Hematopoietic multipotent progenitor cell (in vitro differentiated cells): ENCODE data around the gene TERT. TPM values are rescaled to one million over a fixed set of nuclear protein-coding genes. Genes with fewer than 3 reads are reported as not detected.

Experiments
- DNase-seq, 3 donors: peaks; one replicate each; pipeline ENCODE4 v3.0.0-alpha.2; 2011 to 2015; ENCODE audit warnings: low read depth in 2 of 3, low spot score in 2 of 3
- total RNA-seq: library from RNA; depleted of rRNA; stranded (reverse); fragments of >200 nt; gene quantifications from one replicate; pipeline ENCODE4 v1.2.3, GENCODE V29; 2012

TERT gene
- total RNA-seq, 1 donor = 1.1 TPM

DNA sequence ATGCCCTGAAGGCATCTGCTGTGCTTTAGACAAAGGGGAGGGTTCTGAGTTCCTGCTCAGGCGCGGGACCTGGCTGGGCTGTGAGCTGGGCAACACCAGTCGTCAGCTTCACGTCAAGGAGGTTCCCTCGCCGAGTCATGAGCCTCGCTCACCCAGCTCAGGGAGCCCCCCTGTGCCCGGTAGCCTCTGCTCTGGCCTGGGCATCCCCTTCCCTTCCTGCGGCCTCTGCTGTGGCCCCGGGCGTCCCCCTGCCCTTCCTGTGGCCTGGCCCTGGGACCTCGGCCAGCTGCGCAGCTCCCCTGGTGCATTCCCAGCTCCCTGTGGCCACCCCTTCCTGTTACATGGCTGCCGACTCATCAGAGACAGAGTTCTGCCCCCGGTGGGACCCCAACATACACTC, 29.8 kb downstream of the TERT start:
- DNase-seq = no peak

DNA sequence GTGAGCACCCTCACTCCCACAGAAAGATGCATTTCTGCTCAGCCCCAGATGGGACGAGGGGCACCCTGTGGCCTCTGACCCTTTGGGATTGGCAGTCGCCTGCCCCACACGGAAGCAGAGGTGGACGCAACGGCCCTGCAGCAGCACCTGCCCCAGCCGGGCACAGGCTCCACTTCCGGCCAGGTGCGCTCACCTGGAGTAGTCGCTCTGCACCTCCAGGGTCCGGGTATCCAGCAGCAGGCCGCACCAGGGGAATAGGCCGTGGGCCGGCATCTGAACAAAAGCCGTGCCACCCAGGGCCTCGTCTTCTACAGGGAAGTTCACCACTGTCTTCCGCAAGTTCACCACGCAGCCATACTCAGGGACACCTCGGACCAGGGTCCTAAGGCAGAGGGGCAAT, 30.7 kb downstream of the TERT start:
- no peak for DNase-seq

DNA sequence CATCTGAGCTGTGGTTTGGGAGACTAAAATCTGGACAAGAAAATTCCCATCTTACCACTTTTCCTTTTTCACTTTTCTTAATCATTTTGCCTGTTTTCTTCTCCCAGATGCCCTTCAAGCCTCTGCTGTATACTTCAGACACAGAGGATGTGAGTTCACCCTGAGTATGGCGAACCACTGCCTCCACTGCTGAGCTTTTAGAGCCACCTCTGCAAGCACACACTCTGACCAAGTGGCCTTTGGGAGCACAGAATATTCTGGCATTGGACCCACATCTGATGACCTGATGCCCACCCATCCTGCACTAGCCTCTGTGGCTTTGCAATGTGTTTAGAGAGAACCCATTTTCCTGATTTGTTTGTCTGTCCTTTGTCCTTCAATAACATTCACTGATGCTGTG, 32.5 kb downstream of the TERT start:
- DNase-seq = peak in 1 of 3 donors; percentile 10

DNA sequence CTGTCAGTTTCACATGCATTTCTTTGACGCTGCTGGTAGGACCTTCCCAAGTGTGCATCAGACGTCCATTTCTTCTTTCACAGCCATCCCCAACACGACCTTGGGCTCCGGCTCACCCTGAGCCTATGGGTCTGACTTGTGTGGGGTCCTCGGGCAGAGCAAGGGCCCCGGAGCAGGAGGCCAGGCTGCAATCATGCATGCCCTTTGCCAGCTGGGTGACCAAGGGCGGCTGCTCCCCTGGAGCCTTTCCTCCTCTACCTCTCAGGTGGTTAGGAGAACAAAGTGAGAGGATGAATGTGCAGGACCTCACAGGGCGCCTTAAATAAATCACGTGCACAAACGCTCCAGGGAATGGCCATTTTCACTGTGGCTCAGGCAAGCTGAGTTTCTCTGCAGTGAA, 33.2 kb downstream of the TERT start:
- DNase-seq = no peak

DNA sequence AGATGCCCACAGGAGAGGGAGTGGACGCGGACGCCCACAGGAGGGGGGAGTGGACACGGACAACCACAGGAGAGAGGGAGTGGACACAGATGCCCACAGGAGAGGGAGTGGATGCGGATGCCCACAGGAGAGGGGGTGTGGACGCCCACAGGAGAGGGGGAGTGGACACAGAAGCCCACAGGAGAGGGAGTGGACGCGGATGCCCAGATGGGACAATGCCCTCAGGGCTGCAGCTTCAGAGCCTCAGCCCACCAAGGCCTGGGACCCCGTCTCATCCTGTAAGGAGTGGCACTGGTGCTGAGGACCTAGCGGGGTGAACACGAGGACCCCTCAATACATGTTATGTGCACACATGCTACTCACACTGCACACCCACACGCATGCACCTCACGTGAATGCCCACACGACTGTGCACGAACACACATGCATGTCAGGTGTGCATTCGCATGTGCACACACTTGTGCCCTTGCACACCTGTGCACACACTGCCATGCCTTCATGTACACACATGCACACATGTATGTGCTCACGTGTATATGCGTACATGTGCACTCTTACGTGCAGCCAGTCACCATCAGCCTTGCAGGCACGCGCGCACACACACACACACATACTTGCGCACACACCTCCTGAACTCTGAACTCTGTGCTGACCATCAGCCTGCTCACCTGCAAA, 34.9 kb downstream of the TERT start:
- no peak for DNase-seq

DNA sequence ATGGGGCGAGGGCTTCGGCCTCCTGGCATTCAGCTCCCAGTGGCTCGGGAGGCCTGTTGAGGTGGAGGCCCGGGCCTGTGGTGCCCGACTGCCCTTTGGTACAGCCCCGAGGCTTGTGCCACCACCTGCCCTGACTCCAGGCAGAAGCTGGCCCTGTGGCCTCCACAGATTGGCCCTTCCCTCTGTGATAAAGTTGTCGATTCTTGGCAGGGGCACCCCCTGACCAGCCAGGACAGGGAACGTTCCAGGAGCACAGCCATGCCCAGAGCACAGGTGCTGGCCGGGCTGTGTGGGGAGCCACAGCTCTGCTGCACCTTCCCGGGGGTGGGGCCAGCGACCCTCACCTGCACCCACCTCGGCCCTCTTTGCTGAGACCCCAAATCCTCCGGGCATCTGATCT, 37.0 kb downstream of the TERT start:
- no peak for DNase-seq

DNA sequence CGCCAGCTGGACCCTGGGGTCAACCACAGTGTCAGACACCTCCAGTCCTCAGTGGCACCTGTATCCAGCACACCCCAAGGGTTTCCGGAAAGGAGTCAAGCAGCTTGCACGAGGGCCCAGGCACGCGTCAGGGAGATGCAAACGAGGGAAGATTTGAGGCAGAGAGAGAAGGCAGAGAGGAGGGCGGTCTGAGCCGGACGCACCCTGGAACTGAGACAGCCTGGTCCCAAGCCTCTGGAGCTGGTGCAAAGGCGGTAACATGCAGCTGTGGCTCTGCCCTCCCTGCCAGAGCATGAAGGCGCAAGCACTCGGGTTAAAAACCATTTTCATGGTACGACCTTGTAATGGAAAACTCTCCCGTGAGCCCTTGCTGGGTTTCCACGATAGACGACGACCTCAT, 37.5 kb downstream of the TERT start:
- no peak for DNase-seq

DNA sequence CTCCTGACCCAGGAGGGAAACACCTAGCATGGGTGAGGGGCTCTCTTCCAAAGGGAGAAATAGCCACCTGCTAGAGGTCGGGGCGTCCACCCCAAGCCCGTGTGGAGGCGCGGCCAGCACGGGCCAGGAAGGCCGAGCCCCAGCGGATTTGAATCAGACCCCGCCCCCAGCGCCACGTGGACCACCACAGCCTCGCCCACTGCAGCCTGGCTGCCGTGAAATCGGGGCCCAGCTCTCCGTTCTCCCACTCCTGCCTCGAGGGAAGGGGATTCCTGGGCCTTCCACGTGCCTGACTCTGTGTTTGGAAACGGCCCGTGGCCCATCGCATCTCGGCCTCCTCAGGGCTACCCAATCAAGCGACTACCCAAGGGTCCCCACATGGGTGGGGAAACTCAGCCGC, 38.1 kb downstream of the TERT start:
- no peak for DNase-seq

DNA sequence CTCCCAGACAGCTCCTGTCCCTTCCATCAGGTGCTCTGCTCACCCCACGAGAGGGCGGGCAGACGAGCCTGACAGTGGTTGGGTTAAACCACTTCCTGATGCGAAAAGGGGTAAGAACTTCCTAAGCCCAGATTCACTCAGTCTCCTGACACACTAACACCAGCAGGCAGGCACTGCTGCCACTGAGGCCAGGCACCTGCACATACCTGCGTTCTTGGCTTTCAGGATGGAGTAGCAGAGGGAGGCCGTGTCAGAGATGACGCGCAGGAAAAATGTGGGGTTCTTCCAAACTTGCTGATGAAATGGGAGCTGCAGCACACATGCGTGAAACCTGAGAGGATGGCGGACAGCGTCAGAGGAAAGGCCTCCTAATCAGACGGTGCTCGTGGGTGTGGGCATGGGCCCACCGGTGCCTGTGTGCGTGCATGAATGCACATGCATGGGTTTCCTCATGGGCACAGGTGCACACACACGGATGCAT, 39.7 kb downstream of the TERT start:
- DNase-seq = peak in 1 of 3 donors; percentile 18

DNA sequence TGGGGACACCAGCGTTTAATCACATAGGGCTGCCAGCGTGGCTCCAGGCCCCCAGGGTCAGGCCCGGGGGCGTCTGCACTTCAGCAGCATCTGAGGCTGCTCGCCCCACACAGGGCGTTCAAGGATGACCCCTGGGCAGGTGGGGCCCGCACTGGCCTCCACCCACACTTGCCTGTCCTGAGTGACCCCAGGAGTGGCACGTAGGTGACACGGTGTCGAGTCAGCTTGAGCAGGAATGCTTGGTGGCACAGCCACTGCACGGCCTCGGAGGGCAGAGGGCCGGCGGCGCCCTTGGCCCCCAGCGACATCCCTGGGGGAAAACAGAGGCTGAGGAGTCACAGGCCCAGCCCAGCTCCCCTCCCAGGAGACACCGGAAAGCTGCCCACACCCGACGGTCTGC, 40.7 kb downstream of the TERT start:
- no peak for DNase-seq

DNA sequence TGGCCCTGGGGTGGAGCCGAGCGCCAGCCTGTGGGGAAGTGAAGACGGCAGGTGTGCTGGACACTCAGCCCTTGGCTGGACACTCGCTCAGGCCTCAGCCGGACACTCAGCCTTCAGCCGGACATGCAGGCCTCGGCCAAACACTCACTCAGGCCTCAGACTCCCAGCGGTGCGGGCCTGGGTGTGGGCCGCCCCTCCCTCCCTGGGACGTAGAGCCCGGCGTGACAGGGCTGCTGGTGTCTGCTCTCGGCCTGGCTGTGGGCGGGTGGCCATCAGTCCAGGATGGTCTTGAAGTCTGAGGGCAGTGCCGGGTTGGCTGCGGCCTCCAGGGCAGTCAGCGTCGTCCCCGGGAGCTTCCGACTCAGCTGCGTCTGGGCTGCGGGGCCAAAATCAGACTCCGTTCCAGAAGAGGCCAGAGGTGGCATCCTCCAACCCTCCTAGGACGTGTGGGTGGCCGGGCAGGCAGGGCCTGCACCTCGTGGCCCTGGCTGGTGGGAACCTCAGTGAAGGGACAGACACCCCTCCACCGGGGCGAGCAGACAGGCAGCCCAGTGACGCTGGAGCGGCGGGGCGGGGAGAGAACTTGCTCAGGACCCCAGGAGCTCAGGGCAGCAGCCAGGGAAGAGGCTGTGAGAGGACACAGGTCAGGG, 41.3 kb downstream of the TERT start:
- no peak for DNase-seq

DNA sequence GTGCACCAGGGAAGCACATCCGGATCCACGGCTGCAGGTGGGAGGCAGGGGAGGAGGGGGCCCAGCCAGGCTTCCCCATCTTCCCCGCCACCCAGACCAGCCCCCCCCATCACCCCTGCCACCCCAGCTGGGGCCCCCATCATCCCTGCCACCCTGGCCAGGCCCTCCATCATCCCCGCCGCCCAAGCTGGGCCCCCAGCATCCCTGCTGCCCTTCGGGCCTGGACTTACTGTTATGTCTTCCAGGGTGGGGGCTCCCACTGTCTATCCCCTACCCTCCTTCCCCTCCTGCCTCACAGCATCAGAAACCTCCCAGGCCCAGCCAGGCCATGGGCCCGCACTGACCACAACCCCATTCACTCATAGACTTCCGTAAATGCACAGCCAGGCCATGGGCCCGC, 42.2 kb downstream of the TERT start:
- DNase-seq = no peak

DNA sequence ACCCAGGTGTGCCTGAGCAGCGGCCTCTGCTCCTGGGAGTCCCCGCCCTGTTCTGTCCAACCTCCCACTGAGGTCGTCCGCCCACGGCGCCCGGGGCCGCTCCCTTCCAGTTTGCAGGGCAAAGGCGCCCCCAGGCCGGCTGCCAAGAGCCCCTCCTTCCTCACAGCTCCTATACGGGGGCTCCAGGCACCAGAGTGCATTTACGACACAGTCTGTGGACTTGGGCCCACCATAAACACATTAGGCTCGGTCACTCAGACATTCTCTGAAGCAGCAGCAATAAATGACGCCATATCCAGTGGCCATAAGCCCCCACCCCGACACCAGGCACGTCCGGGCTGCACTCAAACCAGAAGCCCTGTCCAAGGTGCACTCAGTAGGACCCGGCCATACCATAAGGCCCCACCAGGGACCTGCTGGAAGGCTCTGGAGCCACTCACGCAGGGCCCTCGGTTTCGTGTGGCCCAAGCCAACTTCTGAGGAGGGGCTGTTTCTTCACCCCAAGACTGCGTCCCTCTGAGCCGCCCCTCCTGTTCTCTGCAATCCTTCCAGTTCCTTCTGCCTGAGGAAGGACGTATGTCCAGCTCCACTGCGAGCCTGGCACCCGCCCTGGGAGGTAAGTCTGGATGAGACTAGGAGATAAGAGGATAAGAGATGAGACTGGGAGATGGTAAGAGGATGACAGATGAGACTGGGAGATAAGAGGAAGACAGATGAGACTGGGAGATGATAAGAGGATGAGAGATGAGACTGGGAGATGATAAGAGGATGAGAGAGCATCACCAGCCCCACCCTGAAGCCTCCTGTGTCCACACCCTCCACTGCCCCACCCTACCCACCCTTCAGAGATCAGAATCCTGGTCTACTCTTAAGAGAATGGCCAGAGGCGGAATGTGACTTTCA, 42.9 kb downstream of the TERT start:
- no peak for DNase-seq

DNA sequence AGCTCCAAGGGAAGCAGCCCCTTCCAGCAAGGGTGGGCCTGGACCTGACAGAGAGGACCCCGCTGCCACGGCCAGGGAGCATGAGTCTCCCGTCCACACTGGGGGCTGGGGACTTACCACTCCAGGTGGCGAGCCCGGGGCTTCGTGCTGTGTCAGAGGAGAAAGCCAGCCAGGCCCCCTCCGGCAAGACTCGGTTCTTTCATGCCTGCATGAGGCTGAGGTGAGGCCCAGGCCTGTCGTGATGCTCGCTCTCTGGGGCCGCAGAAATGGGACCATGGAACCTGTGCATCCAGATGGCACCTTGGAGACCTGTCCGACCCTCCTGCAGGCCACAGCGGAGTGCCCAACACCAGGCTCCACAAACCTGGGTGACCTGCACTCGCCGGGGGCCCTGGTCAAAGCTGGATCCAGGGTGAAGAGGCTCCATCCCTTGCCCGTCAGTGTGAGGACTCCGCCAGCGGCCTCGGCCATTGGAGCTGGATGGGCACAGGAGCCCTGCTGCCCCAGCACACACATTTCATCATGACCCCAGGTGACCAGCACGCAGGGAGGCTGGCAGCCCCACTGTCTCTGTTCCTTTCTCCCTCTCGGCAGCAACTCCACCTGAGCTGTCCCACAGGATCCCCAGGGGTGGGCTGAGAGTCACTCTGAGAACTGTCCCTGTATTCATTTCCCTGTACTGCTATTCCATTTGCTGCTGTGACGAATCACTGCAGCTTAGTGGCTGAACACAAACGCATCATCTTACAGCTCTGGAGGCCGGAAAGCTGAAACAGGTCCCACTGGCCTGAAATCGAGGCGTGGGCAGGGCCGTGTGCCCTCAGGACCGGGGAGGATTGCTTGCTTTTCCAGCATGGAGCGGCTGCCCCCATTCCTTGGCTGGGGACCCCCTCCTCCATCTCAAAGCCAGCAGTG, 45.2 kb downstream of the TERT start:
- DNase-seq = no peak

DNA sequence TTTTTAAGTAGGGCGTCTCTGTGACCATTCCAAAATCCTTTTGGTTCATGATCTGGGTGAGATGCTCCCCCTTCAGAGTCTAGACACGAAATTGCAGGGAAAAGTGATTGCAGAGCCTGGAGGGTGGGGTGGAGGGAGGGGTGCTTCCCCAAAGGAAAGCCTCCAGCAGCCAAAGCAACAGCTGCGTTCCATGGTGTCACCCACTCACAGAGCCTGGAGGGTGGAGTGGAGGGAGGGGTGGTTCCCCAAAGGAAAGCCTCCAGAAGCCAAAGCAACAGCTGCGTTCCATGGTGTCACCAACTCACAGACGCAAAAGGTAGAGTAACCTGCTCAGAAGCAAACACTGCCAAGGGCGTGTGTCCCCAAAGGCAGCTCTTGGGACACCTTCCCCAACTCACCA, 47.1 kb downstream of the TERT start:
- no peak for DNase-seq

DNA sequence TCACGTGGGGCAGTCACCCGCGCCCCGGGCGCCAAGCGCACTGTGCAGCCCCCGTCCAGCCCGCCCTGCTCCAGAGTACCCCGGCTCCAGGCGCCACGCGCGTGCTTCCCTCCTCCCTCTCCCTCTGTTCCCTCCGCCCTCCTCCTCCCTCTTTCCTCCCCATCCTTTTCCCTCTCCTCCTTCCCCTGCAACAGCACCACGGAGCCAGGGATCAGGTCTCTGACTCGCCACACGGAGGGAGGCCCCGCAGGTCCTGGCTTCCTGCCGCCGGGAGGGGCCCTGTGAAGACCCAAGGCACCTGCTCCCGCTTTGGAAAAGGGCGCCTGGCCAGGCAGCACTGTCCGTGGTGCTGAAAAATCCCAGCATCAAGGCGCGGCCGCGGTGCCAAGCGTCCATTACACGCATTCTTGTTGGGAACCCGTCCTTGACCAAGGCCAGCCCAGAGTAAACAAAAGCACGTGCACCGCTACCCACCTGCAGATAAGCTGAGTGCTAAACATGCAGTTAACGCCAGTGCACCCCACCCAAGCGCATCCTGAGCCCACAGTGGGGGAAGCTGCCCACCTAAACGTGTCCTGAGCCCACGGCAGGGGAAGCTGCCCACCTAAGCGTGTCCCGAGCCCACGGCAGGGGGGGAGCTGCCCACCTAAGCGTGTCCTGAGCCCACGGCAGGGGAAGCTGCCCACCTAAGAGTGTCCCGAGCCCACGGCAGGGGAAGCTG, 48.0 kb downstream of the TERT start:
- DNase-seq = peak in 2 of 3 donors; percentile 20 to 45

DNA sequence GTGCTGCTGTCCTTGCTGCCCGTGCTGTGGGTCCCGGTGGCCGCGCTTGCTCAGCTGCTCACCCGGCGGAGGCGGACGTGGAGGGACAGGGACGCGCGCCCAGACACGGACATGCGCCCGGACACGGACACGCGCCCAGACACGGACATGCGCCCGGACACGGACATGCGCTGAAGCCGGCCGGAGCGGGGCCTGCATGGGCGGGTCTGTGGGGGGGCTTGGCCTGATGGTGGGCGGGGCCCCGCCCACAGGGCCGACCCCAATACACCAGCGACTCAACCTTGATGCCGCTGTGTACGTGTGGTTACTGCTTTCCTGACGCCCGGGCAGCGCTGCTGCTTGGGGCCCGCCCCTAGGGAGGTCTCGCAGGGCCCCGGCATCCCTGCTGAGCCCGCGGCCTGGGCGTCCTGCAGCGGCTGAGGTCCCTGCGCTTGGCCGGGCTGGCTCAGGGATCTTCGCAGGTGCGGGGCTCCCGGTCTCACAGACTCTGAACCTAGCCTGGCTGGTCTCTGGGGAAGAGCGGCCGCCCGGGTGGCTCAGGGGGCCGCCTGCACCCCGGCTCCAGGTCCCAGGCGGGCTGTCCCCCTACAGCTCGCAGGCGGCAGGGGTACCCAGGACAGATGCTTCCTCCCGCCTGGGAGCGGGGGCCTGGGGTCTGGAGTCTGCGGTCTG, 48.8 kb downstream of the TERT start:
- DNase-seq = no peak

DNA sequence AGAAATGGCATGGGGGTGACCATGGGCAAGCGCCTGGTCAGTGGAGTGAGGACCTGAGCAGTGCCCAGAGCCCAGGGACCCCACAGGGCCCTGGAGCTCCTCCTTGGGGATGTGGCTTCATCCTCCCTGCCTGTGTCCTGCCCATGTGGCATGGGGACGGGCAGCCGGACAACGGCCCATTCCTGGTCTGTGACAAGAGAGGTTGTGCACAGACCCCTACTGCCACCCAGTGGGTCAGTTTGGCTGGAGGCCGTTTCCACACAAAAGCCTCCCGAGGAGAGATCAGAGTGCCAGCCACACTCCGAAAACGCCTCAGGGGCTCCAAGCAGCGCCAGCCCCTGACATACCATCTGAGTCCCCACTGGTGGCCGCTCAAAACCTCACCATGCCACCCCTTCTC, 49.9 kb downstream of the TERT start:
- DNase-seq = no peak

DNA sequence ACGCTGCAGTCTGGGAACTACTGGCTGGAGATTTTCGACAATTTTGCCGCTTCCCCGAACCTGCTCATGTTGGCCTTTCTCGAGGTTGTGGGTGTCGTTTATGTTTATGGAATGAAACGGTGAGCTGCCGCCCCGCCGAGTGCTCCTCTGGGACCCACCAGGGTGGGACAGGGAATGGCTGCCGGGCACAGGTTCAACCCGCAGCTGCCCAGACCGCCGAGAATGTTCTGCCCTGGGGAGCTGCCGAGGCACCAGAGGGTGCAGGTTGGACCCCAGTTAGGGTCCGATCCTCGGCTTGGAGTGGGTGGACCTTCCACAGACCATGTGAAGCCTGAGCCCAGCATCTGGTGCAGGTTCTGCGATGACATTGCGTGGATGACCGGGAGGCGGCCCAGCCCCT, 50.6 kb downstream of the TERT start:
- no peak for DNase-seq
